Measurements from ENCODE around the gene TSPAN7. TPM values are rescaled to one million over a fixed set of nuclear protein-coding genes. Genes with fewer than 3 reads are reported as not detected.

The TSPAN7 gene
- total RNA-seq, 5 donors from 2014 or later (not counting 1 experiment from before 2014, with no cell fraction given) = 0.62 to 1.3 (median 0.73) TPM; not detected in 2

- peaks cover 0 to 30% of the 10 kb centered on the region in 2 donors for H3K27me3 Mint-ChIP-seq
- no CpG with 5 or more reads among the region's 3 CpGs for WGBS (ENCODE audit: insufficient coverage)
- no peaks in the 10 kb centered on the region for H3K36me3 ChIP-seq (ENCODE audit: control insufficient read depth in 2 of 2, extremely low read depth in 1 of 2, insufficient read depth in 1 of 2, low read length in 1 of 2)
- peaks cover 0 to 2% of the 10 kb centered on the region in 2 experiments for H3K27me3 ChIP-seq (replicated peaks in 1 of 2; ENCODE audit: control insufficient read depth in 2 of 2, extremely low read depth in 1 of 2, insufficient read depth in 2 of 2, low read length in 1 of 2)
- H3K27ac Mint-ChIP-seq = no peak overlapping the region
- H3K9me3 ChIP-seq = no peaks in the 10 kb centered on the region
- H3K4me3 ChIP-seq (ENCODE audit: control insufficient read depth in 1 of 2, extremely low read depth in 1 of 2, low read length in 1 of 2) = no peak overlapping the region
- H3K4me1 ChIP-seq (ENCODE audit: control insufficient read depth in 1 of 2, extremely low read depth in 1 of 2, insufficient read depth in 2 of 2, low read length in 2 of 2) = no peaks in the 10 kb centered on the region
- H3K4me1 Mint-ChIP-seq = no peaks in the 10 kb centered on the region
- CTCF ChIA-PET = no interaction called here
- no peak for DNase-seq
- H3K4me3 Mint-ChIP-seq = no peak overlapping the region
- no peak overlapping the region for H3K27ac ChIP-seq (ENCODE audit: low read length)
- H3K36me3 Mint-ChIP-seq = no peaks in the 10 kb centered on the region
- ATAC-seq (replicated peaks in 1 of 4) = no peak
- no peaks in the 10 kb centered on the region for H3K9me3 Mint-ChIP-seq
- POLR2A ChIA-PET = no interaction called here
Measured at GRCh38 chrX:38699121-38699520, 137.8 kb downstream of the TSPAN7 start.

GRCh38 chrX:38699696-38700095 is 138.4 kb downstream of the TSPAN7 start:
- H3K9me3 Mint-ChIP-seq = no peaks in the 10 kb centered on the region
- H3K36me3 Mint-ChIP-seq = no peaks in the 10 kb centered on the region
- ATAC-seq (replicated peaks in 1 of 4) = no peak
- Histone ChIP-seq H3K27me3 (replicated peaks in 1 of 2; ENCODE audit: control insufficient read depth in 2 of 2, extremely low read depth in 1 of 2, insufficient read depth in 2 of 2, low read length in 1 of 2) (peaks cover 0 to 2% of the 10 kb centered on the region in 2 experiments), H3K4me1 (ENCODE audit: control insufficient read depth in 1 of 2, extremely low read depth in 1 of 2, insufficient read depth in 2 of 2, low read length in 2 of 2) (no peaks in the 10 kb centered on the region), H3K9me3 (no peaks in the 10 kb centered on the region), H3K27ac (ENCODE audit: low read length) (no peak overlapping the region), H3K4me3 (ENCODE audit: control insufficient read depth in 1 of 2, extremely low read depth in 1 of 2, low read length in 1 of 2) (no peak overlapping the region), H3K36me3 (ENCODE audit: control insufficient read depth in 2 of 2, extremely low read depth in 1 of 2, insufficient read depth in 1 of 2, low read length in 1 of 2) (no peaks in the 10 kb centered on the region)
- no CpG with 5 or more reads among the region's 1 CpG for WGBS (ENCODE audit: insufficient coverage)
- no peak overlapping the region for H3K4me3 Mint-ChIP-seq
- H3K27me3 Mint-ChIP-seq = peaks cover 0 to 34% of the 10 kb centered on the region in 2 donors
- H3K4me1 Mint-ChIP-seq = no peaks in the 10 kb centered on the region
- ChIA-PET POLR2A (no interaction called here), CTCF (no interaction called here)
- DNase-seq = no peak
- no peak overlapping the region for H3K27ac Mint-ChIP-seq

GRCh38 chrX:38701073-38701472 is 139.7 kb downstream of the TSPAN7 start:
- Mint-ChIP-seq H3K27me3 (peaks cover 0 to 36% of the 10 kb centered on the region in 2 donors), H3K4me1 (no peaks in the 10 kb centered on the region), H3K36me3 (no peaks in the 10 kb centered on the region), H3K27ac (no peak overlapping the region), H3K9me3 (no peaks in the 10 kb centered on the region), H3K4me3 (no peak overlapping the region)
- no peaks in the 10 kb centered on the region for H3K9me3 ChIP-seq
- no peak overlapping the region for H3K4me3 ChIP-seq (ENCODE audit: control insufficient read depth in 1 of 2, extremely low read depth in 1 of 2, low read length in 1 of 2)
- ATAC-seq (replicated peaks in 1 of 4) (no peak), DNase-seq (no peak)
- ChIA-PET POLR2A (no interaction called here), CTCF (no interaction called here)
- H3K36me3 ChIP-seq (ENCODE audit: control insufficient read depth in 2 of 2, extremely low read depth in 1 of 2, insufficient read depth in 1 of 2, low read length in 1 of 2) = no peaks in the 10 kb centered on the region
- no peak overlapping the region for H3K27ac ChIP-seq (ENCODE audit: low read length)
- H3K27me3 ChIP-seq (replicated peaks in 1 of 2; ENCODE audit: control insufficient read depth in 2 of 2, extremely low read depth in 1 of 2, insufficient read depth in 2 of 2, low read length in 1 of 2) = peaks cover 0 to 2% of the 10 kb centered on the region in 2 experiments
- 100% methylated on average over 1 of the region's 1 CpG for WGBS (ENCODE audit: insufficient coverage)
- no peaks in the 10 kb centered on the region for H3K4me1 ChIP-seq (ENCODE audit: control insufficient read depth in 1 of 2, extremely low read depth in 1 of 2, insufficient read depth in 2 of 2, low read length in 2 of 2)

- Mint-ChIP-seq H3K27ac (no peak overlapping the region), H3K4me3 (no peak overlapping the region), H3K9me3 (no peaks in the 10 kb centered on the region), H3K27me3 (peaks cover 2 to 41% of the 10 kb centered on the region in 2 donors), H3K36me3 (no peaks in the 10 kb centered on the region), H3K4me1 (no peaks in the 10 kb centered on the region)
- ChIA-PET CTCF (no interaction called here), POLR2A (no interaction called here)
- H3K4me3 ChIP-seq (ENCODE audit: control insufficient read depth in 1 of 2, extremely low read depth in 1 of 2, low read length in 1 of 2) = no peak overlapping the region
- no peaks in the 10 kb centered on the region for H3K9me3 ChIP-seq
- WGBS (ENCODE audit: insufficient coverage) = no CpG with 5 or more reads among the region's 2 CpGs
- no peaks in the 10 kb centered on the region for H3K4me1 ChIP-seq (ENCODE audit: control insufficient read depth in 1 of 2, extremely low read depth in 1 of 2, insufficient read depth in 2 of 2, low read length in 2 of 2)
- no peak overlapping the region for H3K27ac ChIP-seq (ENCODE audit: low read length)
- DNase-seq (no peak), ATAC-seq (replicated peaks in 1 of 4) (no peak)
- no peaks in the 10 kb centered on the region for H3K36me3 ChIP-seq (ENCODE audit: control insufficient read depth in 2 of 2, extremely low read depth in 1 of 2, insufficient read depth in 1 of 2, low read length in 1 of 2)
- no peaks in the 10 kb centered on the region for H3K27me3 ChIP-seq (replicated peaks in 1 of 2; ENCODE audit: control insufficient read depth in 2 of 2, extremely low read depth in 1 of 2, insufficient read depth in 2 of 2, low read length in 1 of 2)
Measured at GRCh38 chrX:38704146-38704882, 143.0 kb downstream of the TSPAN7 start.

GRCh38 chrX:38717871-38718270 is 156.5 kb downstream of the TSPAN7 start:
- Mint-ChIP-seq H3K36me3 (no peaks in the 10 kb centered on the region), H3K27ac (no peak overlapping the region), H3K4me1 (peaks cover 6 to 9% (median 8%) of the 10 kb centered on the region in 3 donors), H3K27me3 (peaks cover 6 to 31% of the 10 kb centered on the region in 2 donors), H3K9me3 (no peaks in the 10 kb centered on the region), H3K4me3 (no peak overlapping the region)
- ATAC-seq (replicated peaks in 1 of 4) (no peak), DNase-seq (peak in 1 of 35 experiments; percentile 2)
- CTCF ChIA-PET = interaction anchor here in 1 of 2 donors (0.5 kb wide), 1 partner anchor 10 kb away, joined by 5 read pairs; no protein-coding TSS in a partner anchor
- POLR2A ChIA-PET = no interaction called here
- Histone ChIP-seq H3K4me1 (ENCODE audit: control insufficient read depth in 1 of 2, extremely low read depth in 1 of 2, insufficient read depth in 2 of 2, low read length in 2 of 2) (no peaks in the 10 kb centered on the region), H3K27me3 (replicated peaks in 1 of 2; ENCODE audit: control insufficient read depth in 2 of 2, extremely low read depth in 1 of 2, insufficient read depth in 2 of 2, low read length in 1 of 2) (no peaks in the 10 kb centered on the region), H3K27ac (ENCODE audit: low read length) (no peak overlapping the region), H3K4me3 (ENCODE audit: control insufficient read depth in 1 of 2, extremely low read depth in 1 of 2, low read length in 1 of 2) (no peak overlapping the region), H3K36me3 (ENCODE audit: control insufficient read depth in 2 of 2, extremely low read depth in 1 of 2, insufficient read depth in 1 of 2, low read length in 1 of 2) (no peaks in the 10 kb centered on the region), H3K9me3 (no peaks in the 10 kb centered on the region)
- WGBS (ENCODE audit: insufficient coverage) = no CpG with 5 or more reads among the region's 1 CpG

GRCh38 chrX:38718311-38718710 is 157.0 kb downstream of the TSPAN7 start:
- Mint-ChIP-seq H3K27ac (no peak overlapping the region), H3K9me3 (no peaks in the 10 kb centered on the region), H3K4me3 (no peak overlapping the region), H3K27me3 (peaks cover 6 to 30% of the 10 kb centered on the region in 2 donors), H3K4me1 (peaks cover 6 to 9% (median 8%) of the 10 kb centered on the region in 3 donors), H3K36me3 (no peaks in the 10 kb centered on the region)
- Histone ChIP-seq H3K4me1 (ENCODE audit: control insufficient read depth in 1 of 2, extremely low read depth in 1 of 2, insufficient read depth in 2 of 2, low read length in 2 of 2) (no peaks in the 10 kb centered on the region), H3K9me3 (no peaks in the 10 kb centered on the region), H3K27me3 (replicated peaks in 1 of 2; ENCODE audit: control insufficient read depth in 2 of 2, extremely low read depth in 1 of 2, insufficient read depth in 2 of 2, low read length in 1 of 2) (no peaks in the 10 kb centered on the region), H3K4me3 (ENCODE audit: control insufficient read depth in 1 of 2, extremely low read depth in 1 of 2, low read length in 1 of 2) (no peak overlapping the region), H3K36me3 (ENCODE audit: control insufficient read depth in 2 of 2, extremely low read depth in 1 of 2, insufficient read depth in 1 of 2, low read length in 1 of 2) (no peaks in the 10 kb centered on the region), H3K27ac (ENCODE audit: low read length) (no peak overlapping the region)
- WGBS (ENCODE audit: insufficient coverage) = no CpG with 5 or more reads among the region's 1 CpG
- POLR2A ChIA-PET = no interaction called here
- no peak for DNase-seq
- ATAC-seq (replicated peaks in 1 of 4) = no peak
- CTCF ChIA-PET = no interaction called here
